CD4-positive, alpha-beta T cell treated with Interleukin-2 at 100 ng/mL for 4 hours (primary cell): Measurements from ENCODE around the gene BCAP31.
"Not testable (repeated sequence)": the region's sequence is repeated elsewhere in the genome, so short reads cannot be mapped to it uniquely, and the experiment has no call there.

Source experiments
- DNase-seq: peaks from one replicate; pipeline ENCODE4 v3.0.0-alpha.2; 2020; ENCODE audit warnings: low spot score

The BCAP31 gene

DNA sequence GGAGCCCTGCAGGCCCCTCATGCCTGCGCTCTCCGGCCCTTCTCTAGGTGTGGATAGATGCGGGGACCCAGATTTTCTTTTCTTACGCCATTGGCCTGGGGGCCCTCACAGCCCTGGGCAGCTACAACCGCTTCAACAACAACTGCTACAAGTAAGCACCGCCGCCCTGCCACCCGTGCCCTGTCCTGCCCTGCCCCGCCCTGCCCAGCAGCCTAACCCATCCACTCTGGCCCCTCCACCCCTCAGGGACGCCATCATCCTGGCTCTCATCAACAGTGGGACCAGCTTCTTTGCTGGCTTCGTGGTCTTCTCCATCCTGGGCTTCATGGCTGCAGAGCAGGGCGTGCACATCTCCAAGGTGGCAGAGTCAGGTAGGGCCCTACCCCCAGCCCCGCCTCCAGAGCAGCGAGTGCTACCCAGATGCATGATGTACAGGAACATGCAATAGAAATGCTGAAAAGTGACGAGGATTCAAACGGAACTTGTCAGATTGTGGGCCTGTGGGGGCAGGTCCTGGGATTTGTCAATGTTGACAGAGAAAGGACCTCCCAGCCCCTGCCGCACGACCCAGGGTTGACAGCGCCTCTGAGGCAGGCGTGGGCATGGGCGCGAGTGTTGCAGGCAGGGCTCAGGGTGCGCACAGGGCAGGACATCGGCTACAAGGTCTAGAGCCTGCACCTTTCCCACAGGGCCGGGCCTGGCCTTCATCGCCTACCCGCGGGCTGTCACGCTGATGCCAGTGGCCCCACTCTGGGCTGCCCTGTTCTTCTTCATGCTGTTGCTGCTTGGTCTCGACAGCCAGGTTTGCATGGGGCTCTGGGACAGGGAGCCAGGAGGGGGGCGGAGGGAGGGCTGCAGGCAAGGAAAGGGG, 30.7 kb downstream of the BCAP31 start:
- no peak for DNase-seq

DNA sequence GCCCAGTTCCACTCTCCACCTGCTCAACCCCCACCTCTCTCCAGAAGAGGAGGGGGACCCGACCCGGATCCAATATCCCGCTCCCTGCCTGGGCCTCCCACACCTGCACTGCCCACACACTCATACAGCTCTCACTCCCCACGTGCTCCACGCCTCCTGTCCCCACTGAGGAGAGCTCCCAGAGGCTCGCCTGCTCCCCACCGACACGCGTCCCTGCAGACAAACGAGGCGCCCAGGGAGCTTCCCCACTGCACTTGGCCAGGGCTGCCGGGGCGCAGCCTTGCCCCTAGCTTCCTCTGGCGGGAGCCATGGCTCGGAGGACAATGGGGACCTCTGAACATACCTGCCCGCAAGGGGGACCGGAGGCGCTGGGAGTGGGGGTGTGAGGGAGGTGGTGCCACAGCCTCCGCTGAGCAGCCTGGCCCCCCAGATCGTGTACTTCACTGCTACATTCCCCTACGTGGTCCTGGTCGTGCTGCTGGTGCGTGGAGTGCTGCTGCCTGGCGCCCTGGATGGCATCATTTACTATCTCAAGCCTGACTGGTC, 31.5 kb downstream of the BCAP31 start:
- no peak for DNase-seq

DNA sequence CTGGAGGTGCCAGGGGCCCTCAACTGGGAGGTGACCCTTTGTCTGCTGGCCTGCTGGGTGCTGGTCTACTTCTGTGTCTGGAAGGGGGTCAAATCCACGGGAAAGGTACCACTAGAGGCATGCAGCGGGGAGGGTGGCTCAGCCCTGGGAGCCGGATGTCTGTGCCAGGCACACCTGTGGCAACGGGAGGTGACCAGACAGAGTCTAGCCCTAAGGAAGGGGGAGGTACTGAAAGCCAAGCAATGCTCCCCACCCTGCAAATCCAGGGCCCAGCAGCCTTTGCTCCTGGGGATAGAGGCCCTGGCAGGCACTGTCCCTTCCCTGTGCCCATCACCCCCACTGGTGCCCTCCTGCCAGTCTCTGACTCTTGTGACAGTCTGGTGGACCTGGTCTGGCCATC, 32.2 kb downstream of the BCAP31 start:
- no peak for DNase-seq

DNA sequence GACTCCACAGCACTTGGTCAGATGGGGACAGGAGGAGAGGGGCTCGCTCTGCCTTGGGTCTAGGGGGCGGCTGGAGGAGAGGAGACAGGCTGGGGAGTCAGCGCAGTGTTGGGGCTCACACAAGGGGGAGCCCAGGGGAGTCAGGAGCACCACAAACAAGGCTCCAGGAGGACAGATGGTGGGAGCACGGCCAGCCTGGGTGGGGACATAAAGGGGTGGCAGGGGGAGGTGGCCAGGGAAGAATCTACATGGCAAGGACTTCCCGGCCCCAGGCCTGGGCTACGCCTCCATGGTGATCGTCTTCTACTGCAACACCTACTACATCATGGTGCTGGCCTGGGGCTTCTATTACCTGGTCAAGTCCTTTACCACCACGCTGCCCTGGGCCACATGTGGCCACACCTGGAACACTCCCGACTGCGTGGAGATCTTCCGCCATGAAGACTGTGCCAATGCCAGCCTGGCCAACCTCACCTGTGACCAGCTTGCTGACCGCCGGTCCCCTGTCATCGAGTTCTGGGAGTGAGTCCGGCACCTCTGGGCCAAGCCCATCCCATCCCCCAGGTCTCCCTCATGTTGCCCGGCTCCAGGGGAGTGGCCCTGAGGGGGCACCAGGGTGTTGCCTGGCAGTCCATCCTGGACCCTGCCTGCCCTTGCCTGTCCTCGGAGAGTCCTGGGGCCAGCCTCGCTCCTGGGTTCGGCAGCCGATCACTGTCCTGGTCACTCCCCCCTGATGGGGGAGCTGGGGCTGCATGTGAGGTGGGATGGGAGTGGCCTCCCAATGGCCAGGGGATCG, 33.0 kb downstream of the BCAP31 start:
- DNase-seq = not testable (repeated sequence)

DNA sequence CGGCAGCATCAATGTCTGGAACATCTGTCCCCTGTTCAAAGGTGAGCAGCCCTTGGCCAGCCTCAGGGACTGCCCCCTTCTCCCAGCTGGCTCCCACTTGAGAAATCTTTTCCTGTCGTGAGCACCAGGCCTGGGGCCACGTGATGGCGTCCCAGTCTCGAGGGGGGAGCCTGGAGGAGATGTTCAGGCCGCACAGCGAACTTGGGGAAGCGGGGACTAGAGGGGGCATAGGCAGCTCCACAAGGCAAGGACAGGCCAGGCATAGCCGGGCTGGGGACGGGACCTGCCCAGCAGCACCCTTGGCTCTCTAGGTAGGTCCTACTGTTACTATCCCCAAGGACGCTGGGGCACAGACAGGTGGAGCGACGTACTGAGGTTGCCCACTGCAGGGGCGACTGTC, 33.7 kb downstream of the BCAP31 start:
- no peak for DNase-seq

DNA sequence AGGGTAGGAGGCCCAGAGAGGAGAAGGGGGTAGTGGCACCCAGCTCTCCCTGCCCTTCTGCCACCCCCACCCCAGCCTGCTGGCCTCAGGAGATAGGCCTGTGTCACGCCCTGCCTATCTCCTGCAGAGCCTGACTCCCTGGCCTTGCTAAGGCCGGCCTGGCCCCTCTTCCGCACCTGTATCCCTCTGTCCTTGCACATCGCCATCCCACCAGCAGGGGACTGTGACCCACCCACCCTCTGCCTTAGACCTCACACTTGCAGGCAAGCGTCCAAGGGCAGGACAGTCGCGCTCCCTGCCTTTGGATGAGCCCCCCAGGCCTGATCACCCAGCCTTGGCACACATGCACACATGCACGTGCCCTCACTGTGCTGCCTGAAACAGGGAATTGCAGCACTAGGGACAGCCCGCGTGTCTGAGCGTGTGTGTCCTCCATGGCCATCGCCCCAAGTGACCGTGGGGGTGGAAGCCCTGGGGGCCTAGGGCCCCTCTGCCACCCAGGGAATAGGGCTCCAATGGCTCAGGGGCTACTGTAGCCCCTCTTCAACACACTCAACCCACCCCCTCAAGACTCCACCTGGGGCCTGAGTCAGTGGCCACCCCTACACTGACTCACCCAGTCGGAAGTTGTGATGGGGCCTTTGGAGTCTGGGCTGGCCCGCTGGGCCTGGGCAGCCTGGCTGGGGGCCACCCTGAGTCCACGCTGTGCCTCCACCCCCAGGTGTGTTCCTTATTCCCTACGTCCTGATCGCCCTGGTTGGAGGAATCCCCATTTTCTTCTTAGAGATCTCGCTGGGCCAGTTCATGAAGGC, 34.3 kb downstream of the BCAP31 start:
- no peak for DNase-seq

DNA sequence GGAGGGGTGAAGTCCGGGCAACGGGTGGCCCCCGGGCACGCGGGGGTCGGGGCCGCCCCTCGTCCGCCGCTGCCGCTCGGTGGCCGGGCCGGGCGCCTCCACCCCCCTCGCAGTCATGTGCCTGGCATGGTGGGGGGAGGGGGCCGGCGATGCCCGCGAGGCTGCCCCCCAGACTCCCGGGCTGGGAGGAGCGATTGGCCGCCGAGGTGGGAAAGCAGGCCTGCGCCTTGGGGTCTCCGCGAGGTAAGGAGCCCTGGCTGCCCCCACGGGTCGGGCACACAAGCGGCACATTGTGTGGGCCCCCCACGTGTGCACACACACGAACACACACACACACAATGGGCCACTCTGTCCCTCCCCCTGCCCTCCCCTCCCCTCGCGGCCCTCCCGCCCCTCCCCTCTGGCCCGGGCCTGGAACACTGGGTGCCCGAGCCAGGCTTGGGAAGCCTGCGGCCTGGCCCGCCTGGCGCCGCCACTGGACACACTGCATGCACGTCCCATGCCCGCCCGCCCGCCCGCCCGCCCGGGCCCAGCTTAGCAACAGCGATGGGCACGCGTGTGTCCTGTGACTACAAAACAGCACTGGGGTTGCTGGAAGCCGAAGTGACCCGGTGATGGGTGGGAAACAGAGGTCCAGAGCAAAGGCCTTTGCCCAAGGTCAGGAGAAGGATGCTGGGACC, 35.1 kb downstream of the BCAP31 start:
- DNase-seq = no peak

DNA sequence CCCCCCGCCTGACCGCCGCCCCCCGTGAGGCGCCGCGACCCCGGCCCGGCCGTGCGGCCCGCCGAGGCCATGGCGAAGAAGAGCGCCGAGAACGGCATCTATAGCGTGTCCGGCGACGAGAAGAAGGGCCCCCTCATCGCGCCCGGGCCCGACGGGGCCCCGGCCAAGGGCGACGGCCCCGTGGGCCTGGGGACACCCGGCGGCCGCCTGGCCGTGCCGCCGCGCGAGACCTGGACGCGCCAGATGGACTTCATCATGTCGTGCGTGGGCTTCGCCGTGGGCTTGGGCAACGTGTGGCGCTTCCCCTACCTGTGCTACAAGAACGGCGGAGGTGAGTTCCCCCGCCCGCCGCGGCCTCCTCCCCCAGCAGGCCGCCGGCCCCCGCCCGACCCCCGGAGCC, 35.7 kb downstream of the BCAP31 start:
- no peak for DNase-seq

DNA sequence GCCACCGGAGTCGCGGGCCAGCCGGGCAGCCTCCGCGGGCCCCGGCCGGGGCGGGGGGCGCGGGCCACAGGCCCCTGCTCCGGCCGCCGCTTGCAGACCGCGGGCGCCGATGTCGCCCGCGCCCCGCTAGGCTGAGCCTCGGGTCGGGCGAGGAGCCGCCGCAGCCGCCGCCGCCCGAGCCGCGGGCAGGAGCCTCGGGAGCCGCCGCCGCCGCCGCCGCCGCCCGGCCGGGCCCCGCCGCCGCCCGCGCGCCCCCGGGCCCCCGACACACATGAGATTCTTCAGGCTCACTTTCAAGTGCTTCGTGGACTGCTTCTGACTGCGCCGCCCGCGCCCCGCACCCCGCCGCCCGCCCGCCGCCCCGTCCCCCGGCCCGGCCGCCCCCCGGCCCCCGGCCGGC, 36.1 kb downstream of the BCAP31 start:
- DNase-seq = no peak

DNA sequence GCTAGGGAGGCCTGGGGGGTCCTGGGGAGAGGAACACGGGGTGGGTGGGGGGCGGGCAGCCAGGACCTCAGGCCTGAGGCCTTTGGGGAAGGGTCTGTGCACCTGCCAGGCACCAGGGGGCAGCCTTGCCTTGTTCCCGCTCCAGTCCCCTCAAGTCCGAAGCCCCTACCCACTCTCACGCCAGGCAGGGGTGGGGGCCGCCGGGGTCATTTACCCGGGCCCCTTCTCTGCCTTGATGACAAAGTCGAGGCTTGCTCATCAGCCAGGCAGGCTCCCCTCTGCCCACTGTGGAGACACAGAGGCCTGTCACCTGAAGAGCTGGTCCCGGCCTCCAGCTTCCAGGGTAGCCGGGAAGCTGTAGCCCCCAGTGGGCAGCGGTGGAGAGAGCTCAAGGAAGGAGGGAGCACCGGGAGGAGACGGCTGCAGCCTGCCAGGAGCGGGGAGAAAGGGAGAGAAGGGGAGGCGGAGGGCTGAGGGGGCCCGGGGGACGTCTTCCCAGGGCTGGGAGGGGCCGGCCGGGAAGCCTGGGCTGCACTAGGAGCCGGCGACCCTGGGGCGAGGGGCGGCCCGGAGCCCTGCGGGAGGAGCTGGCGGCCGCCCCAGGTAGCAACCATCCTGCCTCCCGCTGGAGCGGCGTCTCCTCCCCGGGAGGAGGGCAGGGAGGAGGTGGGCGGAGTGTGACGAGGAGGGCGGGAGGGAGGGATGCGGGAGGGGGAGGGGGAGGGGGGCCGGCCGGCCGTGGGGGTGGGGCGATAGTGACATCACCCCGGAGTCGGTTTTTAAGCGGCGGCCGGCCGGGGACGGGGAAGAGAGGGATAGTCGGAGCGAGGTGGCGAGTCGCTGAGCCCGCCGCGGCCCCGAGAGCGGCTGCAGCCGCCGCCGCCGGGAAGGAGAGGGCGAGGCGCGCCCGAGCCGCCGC, 36.8 kb downstream of the BCAP31 start, which contains the start of gene SLC6A8:
SLC6A8 (plus strand) TSS at position 806 of the 919 bp plus-strand sequence. CDS start 649 bp downstream, outside the sequence.
- DNase-seq = peak; percentile 32

DNA sequence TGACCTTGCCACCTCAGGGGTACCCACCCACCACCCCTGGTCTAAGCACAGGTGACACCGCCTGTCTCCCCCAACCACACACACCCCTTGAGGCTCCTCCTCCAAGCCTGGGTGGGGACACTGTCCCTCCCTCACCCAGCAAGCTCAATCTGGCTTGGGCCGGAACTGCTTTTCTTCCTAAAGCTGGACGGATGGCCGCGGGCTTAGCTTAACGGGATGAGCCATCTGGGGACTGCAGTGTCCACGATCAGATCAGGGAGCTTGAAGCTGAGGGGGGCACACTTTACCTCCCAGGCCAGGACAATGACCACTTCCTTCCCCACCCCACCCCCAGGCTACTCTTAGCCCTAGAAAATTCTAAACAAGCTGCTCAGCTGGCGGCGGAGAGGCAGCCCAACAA, 37.5 kb downstream of the BCAP31 start:
- no peak for DNase-seq

DNA sequence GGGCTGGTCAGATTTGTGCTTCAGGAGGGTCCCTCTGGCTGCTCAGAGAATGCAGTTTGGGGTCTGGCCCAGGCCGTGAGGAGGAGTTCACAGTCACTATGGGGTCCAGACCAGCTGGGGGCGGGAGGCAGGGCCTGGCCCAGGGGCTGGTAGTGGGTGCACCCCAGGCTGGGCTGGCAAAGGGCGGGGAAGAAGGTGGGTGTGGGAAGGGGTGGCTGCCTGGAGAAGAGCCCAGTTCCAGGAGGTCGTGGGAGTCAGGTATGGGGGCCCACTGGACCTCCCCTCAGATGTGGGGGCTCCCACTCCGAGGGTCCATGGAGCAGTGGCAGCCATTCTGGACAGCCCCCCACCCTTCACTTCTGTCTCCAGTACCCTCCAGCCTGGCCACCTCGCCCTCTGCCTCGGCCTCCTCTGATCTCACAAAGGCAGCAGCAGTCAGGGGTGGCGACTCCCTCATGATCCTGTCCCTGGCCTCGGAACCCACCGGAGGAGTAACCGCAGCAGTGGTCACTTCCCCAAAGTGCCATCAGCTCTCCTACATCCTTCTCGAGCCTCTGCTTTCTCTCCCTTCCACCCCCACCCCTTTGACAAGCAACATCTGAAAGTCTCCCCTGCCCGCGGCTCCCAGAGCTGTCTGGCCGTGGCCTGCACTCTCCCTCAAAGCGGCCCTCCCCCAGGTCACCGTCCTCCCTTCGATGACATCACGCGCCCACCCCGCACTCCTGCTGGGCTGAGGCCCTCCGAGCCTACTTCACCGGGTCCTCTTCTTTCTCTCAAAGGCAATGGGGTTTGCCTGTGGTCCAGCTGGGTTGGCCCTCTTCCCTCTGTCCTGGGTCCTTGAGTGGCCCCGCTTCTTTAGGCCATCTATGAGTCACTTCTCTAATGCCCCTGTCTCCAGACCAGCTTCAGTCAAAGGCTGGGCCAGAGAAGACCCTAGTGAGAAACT, 38.2 kb downstream of the BCAP31 start:
- no peak for DNase-seq

DNA sequence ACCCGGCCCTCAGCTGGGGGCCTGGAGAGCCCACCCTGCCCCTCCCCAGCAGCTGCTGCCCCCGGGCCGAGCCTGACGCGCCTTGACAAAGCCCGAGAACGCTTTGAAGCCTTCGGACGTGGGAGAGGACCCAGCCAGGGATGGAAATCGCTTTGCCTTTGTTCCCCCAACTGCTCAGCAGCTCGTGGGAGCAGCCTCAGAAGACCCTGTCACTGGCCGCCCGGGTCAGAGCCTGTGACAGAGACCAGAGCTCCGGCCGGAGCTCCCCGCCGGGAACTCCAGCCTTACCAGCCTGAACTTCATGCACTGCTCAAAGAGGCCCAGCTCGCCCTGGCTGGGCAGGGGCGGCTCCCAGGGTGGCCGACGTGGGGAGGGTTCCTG, 39.0 kb downstream of the BCAP31 start:
- DNase-seq = no peak

DNA sequence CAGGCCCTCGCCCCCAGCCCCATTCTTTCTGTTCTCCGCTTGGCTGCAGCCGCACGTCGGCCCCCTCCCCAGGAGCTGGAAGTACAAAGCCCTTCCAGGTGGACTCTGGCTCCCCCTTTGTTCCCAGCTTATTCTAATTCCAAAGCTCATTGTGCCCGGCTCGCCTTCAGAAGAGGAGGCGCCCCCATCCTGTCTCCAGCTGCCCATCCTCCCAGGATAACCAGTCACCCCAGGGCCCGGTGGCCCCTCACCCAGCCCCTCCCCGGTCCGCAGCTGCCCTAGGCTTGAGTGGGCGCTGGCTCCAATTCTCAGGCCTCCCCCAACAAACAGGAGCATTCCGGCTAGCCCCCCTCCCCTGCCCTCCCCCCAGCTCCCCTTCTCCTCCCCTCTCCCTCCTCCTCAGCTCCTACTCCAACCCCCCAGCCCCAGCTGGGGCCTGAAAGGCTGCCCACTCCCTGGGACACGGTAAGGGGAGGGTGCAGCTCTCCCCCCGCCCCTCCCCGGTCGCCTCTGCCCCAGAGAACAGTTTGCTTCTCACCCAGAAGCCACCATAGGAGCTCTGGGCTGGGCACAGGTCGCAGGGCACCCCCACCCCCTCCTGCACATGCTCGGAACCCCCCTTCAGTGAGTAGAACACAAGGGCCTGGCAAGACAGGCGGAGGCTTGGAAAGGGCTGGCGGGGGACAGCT, 39.6 kb downstream of the BCAP31 start:
- DNase-seq = no peak

DNA sequence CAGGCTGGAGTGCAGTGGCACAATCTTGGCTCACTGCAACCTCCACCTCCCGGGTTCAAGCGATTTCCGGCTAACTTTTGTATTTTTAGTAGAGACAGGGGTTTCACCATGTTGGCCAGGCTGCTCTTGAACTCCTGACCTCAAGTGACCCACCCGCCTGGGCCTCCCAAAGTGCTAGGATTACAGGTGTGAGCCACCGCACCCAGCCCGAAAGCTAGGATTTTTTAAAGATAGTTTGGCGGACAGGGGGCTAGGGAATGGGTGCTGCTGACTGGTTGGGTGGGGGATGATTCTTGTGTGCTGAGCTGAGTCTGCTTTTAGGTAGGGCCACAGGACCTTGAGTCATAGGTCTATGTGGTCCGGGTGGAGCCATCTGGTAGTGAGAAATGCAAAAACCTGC, 40.7 kb downstream of the BCAP31 start:
- DNase-seq = not testable (repeated sequence)

DNA sequence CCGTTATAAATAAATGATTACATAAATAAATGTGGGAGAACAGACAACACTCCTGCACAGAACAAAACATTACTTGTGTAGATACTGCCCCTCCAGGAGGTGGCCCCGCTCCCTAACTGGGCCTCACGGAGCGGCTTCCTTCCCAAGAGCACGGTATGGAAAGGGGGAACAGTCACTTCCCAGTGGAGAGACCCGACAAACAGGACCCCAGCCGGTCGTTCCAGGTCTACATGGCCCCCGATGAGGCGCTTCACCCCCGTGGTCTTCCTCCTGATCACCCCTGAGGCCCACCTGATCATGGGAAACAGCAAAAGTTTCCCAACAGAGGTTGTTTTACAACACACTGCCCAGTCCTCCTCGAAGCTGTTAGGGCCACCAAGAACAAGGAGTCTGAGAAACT, 43.0 kb downstream of the BCAP31 start:
- DNase-seq = no peak

DNA sequence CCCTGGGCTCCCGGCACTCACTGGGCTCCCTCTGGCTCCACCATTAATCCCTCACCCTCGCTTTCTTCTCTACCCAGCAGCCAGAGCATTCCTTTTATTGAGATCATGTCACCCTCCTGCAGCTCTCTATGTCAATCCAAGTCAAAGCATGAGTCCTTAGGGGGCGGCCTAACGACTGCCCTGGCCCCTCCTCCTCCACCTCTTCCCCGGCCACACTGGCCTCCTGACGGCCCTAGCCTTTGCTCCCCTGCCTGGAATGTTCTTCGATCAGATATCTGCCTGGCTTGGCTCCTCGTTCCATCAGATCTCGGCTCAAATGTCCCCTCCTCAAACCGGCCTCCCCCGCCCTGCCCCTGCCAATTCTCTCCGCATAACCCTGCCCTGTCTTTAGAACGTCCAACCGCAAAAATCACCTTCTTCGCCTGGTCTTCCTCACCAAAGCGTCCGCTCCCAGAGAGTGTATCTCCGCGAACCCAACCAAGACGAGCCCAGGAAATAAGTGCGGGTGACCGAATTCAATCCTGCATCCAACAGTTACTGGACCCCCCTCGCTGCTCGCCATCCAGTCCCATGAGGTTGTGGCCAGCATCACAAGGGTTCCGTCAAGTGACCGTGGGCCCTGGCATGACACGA, 49.9 kb downstream of the BCAP31 start:
- no peak for DNase-seq
